HEK293 (cell line): ENCODE measurements around the gene MORF4L1.

Source experiments
- CTCF ChIA-PET: fragments of 350-600 bp; formaldehyde crosslinking; extraction: SDS; loops from one replicate; lab custom pipeline; 2021; ENCODE audit warnings: antibody characterized with exemption; lab: Yijun Ruan, JAX
- POLR2A ChIA-PET: fragments of 300-600 bp; formaldehyde crosslinking; extraction: SDS; loops from one replicate; lab custom pipeline; 2020; ENCODE audit warnings: antibody characterized with exemption, inconsistent platforms; lab: Yijun Ruan, JAX
- H3K27ac ChIP-seq: fragments of 200-500 bp; sonication (Bioruptor generic); 2 replicates; pipeline ENCODE4 v1.5.1; 2014; ENCODE audit warnings: low read depth, low read length, control low read depth, inconsistent platforms; ENCODE audit errors: extremely low read depth
- H3K36me3 ChIP-seq, 2 experiments: fragments of 200-500 bp in 1 of 2; sonication (Bioruptor generic) in 1 of 2; 1 replicate in 1 of 2; 2 replicates in 1 of 2; pipeline ENCODE4 v1.5.1; 2014 to 2017; ENCODE audit warnings: inconsistent platforms in 2 of 2, low read length in 2 of 2; ENCODE audit not compliant: control insufficient read depth in 2 of 2, insufficient read depth in 1 of 2
- H3K4me1 ChIP-seq: fragments of 200-500 bp; sonication (Bioruptor generic); 2 replicates; pipeline ENCODE4 v1.5.1; 2014; ENCODE audit warnings: mild to moderate bottlenecking, low read length, inconsistent platforms; ENCODE audit not compliant: control insufficient read depth, insufficient read depth
- H3K4me3 ChIP-seq: 2 replicates; pipeline ENCODE4 v1.5.1; 2011; ENCODE audit warnings: low read depth, mild to moderate bottlenecking, control low read depth, low read length, moderate library complexity
- H3K9me3 ChIP-seq: fragments of 200-500 bp; sonication (Bioruptor generic); 2 replicates; pipeline ENCODE4 v1.5.1; 2014; ENCODE audit warnings: low read depth, low read length, inconsistent platforms; ENCODE audit not compliant: control insufficient read depth, insufficient read depth
- GFI1B ChIP-seq: fragments of 450-650 bp; formaldehyde crosslinking; IDR thresholded peaks from 2 replicates; pipeline ENCODE4 v1.5.1; 2016; ENCODE audit warnings: missing biosample characterization, missing genetic modification characterization
- GLI4 ChIP-seq: fragments of 450-650 bp; formaldehyde crosslinking; IDR thresholded peaks from 2 replicates; pipeline ENCODE4 v1.5.1; 2016; ENCODE audit warnings: missing biosample characterization, missing genetic modification characterization
- KLF10 ChIP-seq: fragments of 450-650 bp; IDR thresholded peaks from 2 replicates; pipeline ENCODE4 v1.5.1; 2018; ENCODE audit warnings: missing biosample characterization, mild to moderate bottlenecking, missing genetic modification characterization
- KLF16 ChIP-seq: fragments of 450-650 bp; formaldehyde crosslinking; IDR thresholded peaks from 2 replicates; pipeline ENCODE4 v1.5.1; 2017; ENCODE audit warnings: missing biosample characterization, missing genetic modification characterization
- KLF8 ChIP-seq: fragments of 450-650 bp; formaldehyde crosslinking; IDR thresholded peaks from 2 replicates; pipeline ENCODE4 v1.5.1; 2016; ENCODE audit warnings: missing biosample characterization, missing genetic modification characterization
- MZF1 ChIP-seq: fragments of 450-650 bp; formaldehyde crosslinking; IDR thresholded peaks from 2 replicates; pipeline ENCODE4 v1.5.1; 2017; ENCODE audit warnings: missing biosample characterization, missing genetic modification characterization, borderline replicate concordance
- OSR2 ChIP-seq: fragments of 450-650 bp; formaldehyde crosslinking; IDR thresholded peaks from 2 replicates; pipeline ENCODE4 v1.5.1; 2016; ENCODE audit warnings: missing biosample characterization, missing genetic modification characterization
- PRDM1 ChIP-seq: fragments of 450-650 bp; formaldehyde crosslinking; IDR thresholded peaks from 2 replicates; pipeline ENCODE4; 2016; ENCODE audit warnings: missing biosample characterization, missing genetic modification characterization
- SP2 ChIP-seq: fragments of 450-650 bp; formaldehyde crosslinking; IDR thresholded peaks from 2 replicates; pipeline ENCODE4 v1.5.1; 2016; ENCODE audit warnings: missing biosample characterization, missing genetic modification characterization
- SP7 ChIP-seq: fragments of 450-650 bp; formaldehyde crosslinking; IDR thresholded peaks from 2 replicates; pipeline ENCODE4 v1.5.1; 2016; ENCODE audit warnings: missing biosample characterization, missing genetic modification characterization
- TCF7L2 ChIP-seq: IDR thresholded peaks from 2 replicates; pipeline ENCODE4 v1.6.1; 2011; ENCODE audit warnings: low read depth, mild to moderate bottlenecking, inconsistent platforms, low read length, moderate library complexity, borderline replicate concordance
- WT1 ChIP-seq: fragments of 450-650 bp; formaldehyde crosslinking; IDR thresholded peaks from 2 replicates; pipeline ENCODE4 v1.5.1; 2016; ENCODE audit warnings: missing biosample characterization, missing genetic modification characterization
- ZBTB17 ChIP-seq: fragments of 450-650 bp; formaldehyde crosslinking; IDR thresholded peaks from 2 replicates; pipeline ENCODE4 v1.5.1; 2016; ENCODE audit warnings: missing biosample characterization, missing genetic modification characterization
- ZFHX2 ChIP-seq: fragments of 450-650 bp; formaldehyde crosslinking; conservative IDR thresholded peaks from 2 replicates; pipeline ENCODE4 v1.5.1; 2016; ENCODE audit warnings: missing biosample characterization, missing genetic modification characterization
- ZFP3 ChIP-seq: fragments of 450-650 bp; formaldehyde crosslinking; IDR thresholded peaks from 2 replicates; pipeline ENCODE4 v1.5.1; 2016; ENCODE audit warnings: low read depth, missing biosample characterization, missing genetic modification characterization
- ZNF133 ChIP-seq: fragments of 450-650 bp; formaldehyde crosslinking; IDR thresholded peaks from 2 replicates; pipeline ENCODE4 v1.5.1; 2016; ENCODE audit warnings: missing biosample characterization, missing genetic modification characterization
- ZNF549 ChIP-seq: fragments of 450-650 bp; IDR thresholded peaks from 2 replicates; pipeline ENCODE4 v1.5.1; 2018; ENCODE audit warnings: missing biosample characterization, missing genetic modification characterization, mild to moderate bottlenecking, inconsistent platforms, moderate library complexity
- ZNF660 ChIP-seq: fragments of 450-650 bp; IDR thresholded peaks from 2 replicates; pipeline ENCODE4 v1.5.1; 2018; ENCODE audit warnings: missing biosample characterization, mild to moderate bottlenecking, missing genetic modification characterization
- ZNF785 ChIP-seq: fragments of 450-650 bp; formaldehyde crosslinking; IDR thresholded peaks from 2 replicates; pipeline ENCODE4 v1.5.1; 2016; ENCODE audit warnings: missing biosample characterization, missing genetic modification characterization
- TF ChIP-seq, protein P1 (sequence below): fragments of 450-650 bp; formaldehyde crosslinking; IDR thresholded peaks from 2 replicates; pipeline ENCODE4 v1.5.1; 2016; ENCODE audit warnings: missing biosample characterization, missing genetic modification characterization
- TF ChIP-seq, protein P2 (sequence below): fragments of 450-650 bp; formaldehyde crosslinking; IDR thresholded peaks from 2 replicates; pipeline ENCODE4 v1.5.1; 2016; ENCODE audit warnings: missing biosample characterization, missing genetic modification characterization
- TF ChIP-seq, protein P3 (sequence below): fragments of 450-650 bp; formaldehyde crosslinking; IDR thresholded peaks from 2 replicates; pipeline ENCODE4 v1.5.1; 2016; ENCODE audit warnings: missing biosample characterization, missing genetic modification characterization
- TF ChIP-seq, protein P4 (sequence below): fragments of 450-650 bp; formaldehyde crosslinking; IDR thresholded peaks from 2 replicates; pipeline ENCODE4 v1.5.1; 2016; ENCODE audit warnings: missing biosample characterization, missing genetic modification characterization
- TF ChIP-seq, protein P5 (sequence below): fragments of 450-650 bp; formaldehyde crosslinking; IDR thresholded peaks from 2 replicates; pipeline ENCODE4 v1.5.1; 2016; ENCODE audit warnings: missing biosample characterization, missing genetic modification characterization

The MORF4L1 gene

DNA sequence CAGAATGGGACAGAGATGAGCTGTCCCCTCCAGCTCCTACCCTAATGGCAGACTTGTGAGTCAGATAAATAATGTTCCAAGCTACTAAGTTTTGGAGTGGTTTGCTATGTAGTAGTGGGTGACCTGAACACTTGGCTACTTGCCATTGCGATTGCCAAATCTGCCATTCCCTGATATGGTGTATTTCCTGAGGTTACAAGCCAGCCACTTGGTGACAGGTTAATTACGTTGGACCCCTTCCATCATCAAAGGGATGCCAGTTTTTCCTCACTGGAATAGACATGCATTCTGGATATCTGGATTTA lies 33.6 kb downstream of the MORF4L1 start:
- CTCF ChIA-PET, result interaction anchor here (0.6 to 9.6 kb wide), 13 partner anchors 9 to 289 kb away, joined by 3 to 157 read pairs (median 6); partner anchors contain the start of gene MORF4L1
- Histone ChIP-seq H3K36me3 (peaks cover 64 to 82% of the 10 kb centered on the region in 2 experiments), H3K9me3 (no peaks in the 10 kb centered on the region), H3K4me3 (no peak overlapping the region), H3K27ac (no peak overlapping the region)
- POLR2A ChIA-PET, result no interaction called here
- TF ChIP-seq, protein P1, sequence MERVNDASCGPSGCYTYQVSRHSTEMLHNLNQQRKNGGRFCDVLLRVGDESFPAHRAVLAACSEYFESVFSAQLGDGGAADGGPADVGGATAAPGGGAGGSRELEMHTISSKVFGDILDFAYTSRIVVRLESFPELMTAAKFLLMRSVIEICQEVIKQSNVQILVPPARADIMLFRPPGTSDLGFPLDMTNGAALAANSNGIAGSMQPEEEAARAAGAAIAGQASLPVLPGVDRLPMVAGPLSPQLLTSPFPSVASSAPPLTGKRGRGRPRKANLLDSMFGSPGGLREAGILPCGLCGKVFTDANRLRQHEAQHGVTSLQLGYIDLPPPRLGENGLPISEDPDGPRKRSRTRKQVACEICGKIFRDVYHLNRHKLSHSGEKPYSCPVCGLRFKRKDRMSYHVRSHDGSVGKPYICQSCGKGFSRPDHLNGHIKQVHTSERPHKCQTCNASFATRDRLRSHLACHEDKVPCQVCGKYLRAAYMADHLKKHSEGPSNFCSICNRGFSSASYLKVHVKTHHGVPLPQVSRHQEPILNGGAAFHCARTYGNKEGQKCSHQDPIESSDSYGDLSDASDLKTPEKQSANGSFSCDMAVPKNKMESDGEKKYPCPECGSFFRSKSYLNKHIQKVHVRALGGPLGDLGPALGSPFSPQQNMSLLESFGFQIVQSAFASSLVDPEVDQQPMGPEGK, result 0 out of 2 replicates have a peak, but pooled peaks have one; percentile 23
- TF ChIP-seq GFI1B (tag by site-specific recombination), result no peak
- TF ChIP-seq MZF1 (tag by site-specific recombination), result no peak
- TF ChIP-seq ZNF660 (tag by site-specific recombination), result 0 out of 2 replicates have a peak, but pooled peaks have one; percentile 32
- TF ChIP-seq OSR2, result peak; percentile 25; the same call in 1 of the 2 replicates
- TF ChIP-seq, all 188 proteins: peak for 3
- H3K4me1 ChIP-seq, result no peaks in the 10 kb centered on the region

DNA sequence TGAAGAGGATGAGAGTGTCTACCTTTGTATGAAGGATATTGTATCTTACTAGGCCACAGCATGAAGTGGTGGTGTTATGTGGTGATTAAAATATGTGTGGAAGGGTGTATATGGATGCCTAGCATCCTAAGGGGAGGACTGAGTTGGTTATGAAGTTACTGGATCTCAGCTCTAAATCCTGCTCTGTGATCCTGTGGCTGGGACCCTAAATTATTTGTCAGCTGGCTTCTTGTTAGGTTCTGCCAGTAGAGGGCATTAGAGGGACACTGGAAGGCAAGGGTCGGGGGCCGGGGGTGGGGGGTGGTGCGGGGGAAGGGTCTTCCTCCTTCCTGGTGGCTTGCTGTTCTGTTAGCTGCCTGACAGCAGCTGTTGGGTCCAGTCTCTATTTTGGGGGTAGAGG lies 34.9 kb downstream of the MORF4L1 start:
- H3K9me3 ChIP-seq, result no peaks in the 10 kb centered on the region
- POLR2A ChIA-PET, result interaction anchor here (0.6 to 2.0 kb wide), 5 partner anchors 18 to 342 kb away, joined by 3 to 11 read pairs (median 4); partner anchors contain the start of gene CHRNA5
- CTCF ChIA-PET, result interaction anchor here (0.6 to 9.6 kb wide), 24 partner anchors 10 to 643 kb away, joined by 3 to 157 read pairs (median 5); no protein-coding TSS in a partner anchor
- H3K4me1 ChIP-seq, result no peaks in the 10 kb centered on the region
- no peak overlapping the region for H3K4me3 ChIP-seq
- H3K27ac ChIP-seq, result no peak overlapping the region
- peak; percentile 70 for TF ChIP-seq ZBTB17 (tag by site-specific recombination)
- TF ChIP-seq KLF16 (tag by site-specific recombination), result no peak
- H3K36me3 ChIP-seq, result peaks cover 63 to 82% of the 10 kb centered on the region in 2 experiments

DNA sequence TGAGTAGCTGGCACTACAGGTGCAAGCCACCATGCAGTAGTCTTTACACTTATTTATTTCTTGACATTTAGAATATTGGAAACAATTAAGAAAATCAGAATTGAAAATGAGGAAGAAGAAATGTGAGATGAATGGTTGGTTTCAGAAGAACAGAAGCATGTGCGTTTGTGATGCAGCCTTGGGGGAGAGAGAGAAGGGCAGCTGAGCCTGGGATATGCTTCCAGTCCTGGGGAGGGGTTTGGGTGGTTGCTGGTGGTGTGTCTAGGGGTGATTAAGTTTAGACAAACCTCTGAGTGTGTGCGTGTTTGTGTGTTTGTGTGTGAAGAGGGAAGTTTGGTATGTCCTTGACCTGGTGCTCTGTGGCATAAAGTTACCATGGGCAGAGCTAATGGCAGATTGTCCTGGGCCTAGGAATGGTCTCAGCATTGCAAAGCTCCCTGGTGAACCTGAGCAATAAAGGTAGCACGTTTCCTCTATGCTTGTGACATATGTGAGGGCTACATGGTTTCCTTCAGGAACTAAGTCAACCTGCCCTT lies 36.5 kb downstream of the MORF4L1 start:
- H3K4me1 ChIP-seq, result no peaks in the 10 kb centered on the region
- H3K4me3 ChIP-seq, result no peak overlapping the region
- CTCF ChIA-PET, result interaction anchor here (0.6 to 9.6 kb wide), 24 partner anchors 8 to 759 kb away, joined by 3 to 157 read pairs (median 4); partner anchors contain the start of gene CTSH
- POLR2A ChIA-PET, result interaction anchor here (0.9 to 2.0 kb wide), 2 partner anchors 18 to 35 kb away, joined by 3 to 10 read pairs; no protein-coding TSS in a partner anchor
- H3K9me3 ChIP-seq, result no peaks in the 10 kb centered on the region
- no peak overlapping the region for H3K27ac ChIP-seq
- H3K36me3 ChIP-seq, result peaks cover 54 to 76% of the 10 kb centered on the region in 2 experiments
- TF ChIP-seq SP2 (tag by site-specific recombination) (no peak), SP7 (tag by site-specific recombination) (no peak), WT1 (no peak), ZNF785 (tag by site-specific recombination) (no peak), PRDM1 (tag by site-specific recombination) (no peak), TCF7L2 (no peak), ZNF549 (tag by site-specific recombination) (no peak), ZNF133 (no peak), KLF10 (tag by site-specific recombination) (no peak), KLF8 (tag by site-specific recombination) (no peak), ZFP3 (tag by site-specific recombination) (no peak), ZFHX2 (tag by site-specific recombination) (no peak), GLI4 (tag by site-specific recombination) (no peak)
- TF ChIP-seq, protein P2, sequence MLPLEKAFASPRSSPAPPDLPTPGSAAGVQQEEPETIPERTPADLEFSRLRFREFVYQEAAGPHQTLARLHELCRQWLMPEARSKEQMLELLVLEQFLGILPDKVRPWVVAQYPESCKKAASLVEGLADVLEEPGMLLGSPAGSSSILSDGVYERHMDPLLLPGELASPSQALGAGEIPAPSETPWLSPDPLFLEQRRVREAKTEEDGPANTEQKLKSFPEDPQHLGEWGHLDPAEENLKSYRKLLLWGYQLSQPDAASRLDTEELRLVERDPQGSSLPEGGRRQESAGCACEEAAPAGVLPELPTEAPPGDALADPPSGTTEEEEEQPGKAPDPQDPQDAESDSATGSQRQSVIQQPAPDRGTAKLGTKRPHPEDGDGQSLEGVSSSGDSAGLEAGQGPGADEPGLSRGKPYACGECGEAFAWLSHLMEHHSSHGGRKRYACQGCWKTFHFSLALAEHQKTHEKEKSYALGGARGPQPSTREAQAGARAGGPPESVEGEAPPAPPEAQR (tag by site-specific recombination), result no peak
- TF ChIP-seq, protein P3, sequence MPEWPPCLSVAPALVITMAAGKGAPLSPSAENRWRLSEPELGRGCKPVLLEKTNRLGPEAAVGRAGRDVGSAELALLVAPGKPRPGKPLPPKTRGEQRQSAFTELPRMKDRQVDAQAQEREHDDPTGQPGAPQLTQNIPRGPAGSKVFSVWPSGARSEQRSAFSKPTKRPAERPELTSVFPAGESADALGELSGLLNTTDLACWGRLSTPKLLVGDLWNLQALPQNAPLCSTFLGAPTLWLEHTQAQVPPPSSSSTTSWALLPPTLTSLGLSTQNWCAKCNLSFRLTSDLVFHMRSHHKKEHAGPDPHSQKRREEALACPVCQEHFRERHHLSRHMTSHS (tag by site-specific recombination), result no peak
- TF ChIP-seq, protein P4, sequence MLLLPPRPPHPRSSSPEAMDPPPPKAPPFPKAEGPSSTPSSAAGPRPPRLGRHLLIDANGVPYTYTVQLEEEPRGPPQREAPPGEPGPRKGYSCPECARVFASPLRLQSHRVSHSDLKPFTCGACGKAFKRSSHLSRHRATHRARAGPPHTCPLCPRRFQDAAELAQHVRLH (tag by site-specific recombination), result no peak
- TF ChIP-seq, protein P5, sequence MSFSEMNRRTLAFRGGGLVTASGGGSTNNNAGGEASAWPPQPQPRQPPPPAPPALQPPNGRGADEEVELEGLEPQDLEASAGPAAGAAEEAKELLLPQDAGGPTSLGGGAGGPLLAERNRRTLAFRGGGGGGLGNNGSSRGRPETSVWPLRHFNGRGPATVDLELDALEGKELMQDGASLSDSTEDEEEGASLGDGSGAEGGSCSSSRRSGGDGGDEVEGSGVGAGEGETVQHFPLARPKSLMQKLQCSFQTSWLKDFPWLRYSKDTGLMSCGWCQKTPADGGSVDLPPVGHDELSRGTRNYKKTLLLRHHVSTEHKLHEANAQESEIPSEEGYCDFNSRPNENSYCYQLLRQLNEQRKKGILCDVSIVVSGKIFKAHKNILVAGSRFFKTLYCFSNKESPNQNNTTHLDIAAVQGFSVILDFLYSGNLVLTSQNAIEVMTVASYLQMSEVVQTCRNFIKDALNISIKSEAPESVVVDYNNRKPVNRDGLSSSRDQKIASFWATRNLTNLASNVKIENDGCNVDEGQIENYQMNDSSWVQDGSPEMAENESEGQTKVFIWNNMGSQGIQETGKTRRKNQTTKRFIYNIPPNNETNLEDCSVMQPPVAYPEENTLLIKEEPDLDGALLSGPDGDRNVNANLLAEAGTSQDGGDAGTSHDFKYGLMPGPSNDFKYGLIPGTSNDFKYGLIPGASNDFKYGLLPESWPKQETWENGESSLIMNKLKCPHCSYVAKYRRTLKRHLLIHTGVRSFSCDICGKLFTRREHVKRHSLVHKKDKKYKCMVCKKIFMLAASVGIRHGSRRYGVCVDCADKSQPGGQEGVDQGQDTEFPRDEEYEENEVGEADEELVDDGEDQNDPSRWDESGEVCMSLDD, result no peak
